ENCODE results near the gene RAP1GAP. TPM values are rescaled to one million over a fixed set of nuclear protein-coding genes. Genes with fewer than 3 reads are reported as not detected.

The RAP1GAP gene
- total RNA-seq, 2 donors from 2014 or later = 8.0 to 8.2 TPM

GRCh38 chr1:21573971-21574465 is 95.1 kb downstream of the RAP1GAP start:
- Mint-ChIP-seq H3K36me3 (ENCODE audit: low read depth) (peaks cover 14% of the 10 kb centered on the region), H3K27me3 (ENCODE audit: insufficient read depth) (no peaks in the 10 kb centered on the region), H3K4me3 (no peak overlapping the region), H3K27ac (peak overlapping the region; percentile 91), H3K4me1 (peaks cover 10% of the 10 kb centered on the region), H3K9me3 (no peaks in the 10 kb centered on the region)
- Histone ChIP-seq H3K4me1 (ENCODE audit: control insufficient read depth, insufficient read depth, low read length) (peaks cover 3% of the 10 kb centered on the region), H3K4me3 (ENCODE audit: low read length) (no peak overlapping the region), H3K9me3 (ENCODE audit: control insufficient read depth, low read length) (no peaks in the 10 kb centered on the region), H3K9ac (ENCODE audit: extremely low read depth, low read length, poor library complexity, severe bottlenecking) (no peak overlapping the region), H3K36me3 (ENCODE audit: control insufficient read depth, insufficient read depth, low read length) (no peaks in the 10 kb centered on the region), H3K27me3 (ENCODE audit: control insufficient read depth, insufficient read depth, low read length, poor library complexity, severe bottlenecking) (no peaks in the 10 kb centered on the region), H3K27ac (ENCODE audit: low read depth, low read length) (peak overlapping the region; percentile 70)
- DNase-seq = peak; percentile 95
- 45 to 55% methylated on average over 6 to 11 of the region's 11 CpGs for WGBS, 2 experiments (ENCODE audit: insufficient coverage in 1 of 2, insufficient read length in 1 of 2)
- peak; percentile 85 for TF ChIP-seq CTCF (conservative IDR thresholded peaks at IDR 0.05)

- peaks cover 10% of the 10 kb centered on the region for H3K4me1 Mint-ChIP-seq
- Histone ChIP-seq H3K27me3 (ENCODE audit: control insufficient read depth, insufficient read depth, low read length, poor library complexity, severe bottlenecking) (no peaks in the 10 kb centered on the region), H3K27ac (ENCODE audit: low read depth, low read length) (no peak overlapping the region), H3K4me3 (ENCODE audit: low read length) (no peak overlapping the region), H3K36me3 (ENCODE audit: control insufficient read depth, insufficient read depth, low read length) (no peaks in the 10 kb centered on the region), H3K9ac (ENCODE audit: extremely low read depth, low read length, poor library complexity, severe bottlenecking) (no peak overlapping the region), H3K9me3 (ENCODE audit: control insufficient read depth, low read length) (no peaks in the 10 kb centered on the region), H3K4me1 (ENCODE audit: control insufficient read depth, insufficient read depth, low read length) (peaks cover 3% of the 10 kb centered on the region)
- peak overlapping the region; percentile 91 for H3K27ac Mint-ChIP-seq
- no peaks in the 10 kb centered on the region for H3K27me3 Mint-ChIP-seq (ENCODE audit: insufficient read depth)
- DNase-seq = no peak
- 95 to 100% methylated on average over 1 to 11 of the region's 11 CpGs for WGBS, 2 experiments (ENCODE audit: insufficient coverage in 1 of 2, insufficient read length in 1 of 2)
- no peak for TF ChIP-seq CTCF (conservative IDR thresholded peaks at IDR 0.05)
- no peaks in the 10 kb centered on the region for H3K9me3 Mint-ChIP-seq
- peaks cover 14% of the 10 kb centered on the region for H3K36me3 Mint-ChIP-seq (ENCODE audit: low read depth)
- no peak overlapping the region for H3K4me3 Mint-ChIP-seq
Observed at GRCh38 chr1:21573475-21573874, 95.7 kb downstream of the RAP1GAP start.

GRCh38 chr1:21572735-21573277 is 96.4 kb downstream of the RAP1GAP start:
- H3K36me3 ChIP-seq (ENCODE audit: control insufficient read depth, insufficient read depth, low read length) = no peaks in the 10 kb centered on the region
- no peak overlapping the region for H3K4me3 ChIP-seq (ENCODE audit: low read length)
- no peak overlapping the region for H3K27ac Mint-ChIP-seq
- TF ChIP-seq CTCF (conservative IDR thresholded peaks at IDR 0.05) = no peak
- no peak overlapping the region for H3K27ac ChIP-seq (ENCODE audit: low read depth, low read length)
- no peak overlapping the region for H3K4me3 Mint-ChIP-seq
- WGBS, 2 experiments (ENCODE audit: insufficient coverage in 1 of 2, insufficient read length in 1 of 2) = 91 to 95% methylated on average over 6 to 13 of the region's 13 CpGs
- H3K4me1 Mint-ChIP-seq = peaks cover 10% of the 10 kb centered on the region
- no peak for DNase-seq
- H3K9me3 ChIP-seq (ENCODE audit: control insufficient read depth, low read length) = no peaks in the 10 kb centered on the region
- H3K27me3 Mint-ChIP-seq (ENCODE audit: insufficient read depth) = no peaks in the 10 kb centered on the region
- peaks cover 14% of the 10 kb centered on the region for H3K36me3 Mint-ChIP-seq (ENCODE audit: low read depth)
- no peaks in the 10 kb centered on the region for H3K27me3 ChIP-seq (ENCODE audit: control insufficient read depth, insufficient read depth, low read length, poor library complexity, severe bottlenecking)
- peaks cover 3% of the 10 kb centered on the region for H3K4me1 ChIP-seq (ENCODE audit: control insufficient read depth, insufficient read depth, low read length)
- H3K9ac ChIP-seq (ENCODE audit: extremely low read depth, low read length, poor library complexity, severe bottlenecking) = no peak overlapping the region
- H3K9me3 Mint-ChIP-seq = no peaks in the 10 kb centered on the region
